ENCODE results near the gene SLC12A3.

DNA sequence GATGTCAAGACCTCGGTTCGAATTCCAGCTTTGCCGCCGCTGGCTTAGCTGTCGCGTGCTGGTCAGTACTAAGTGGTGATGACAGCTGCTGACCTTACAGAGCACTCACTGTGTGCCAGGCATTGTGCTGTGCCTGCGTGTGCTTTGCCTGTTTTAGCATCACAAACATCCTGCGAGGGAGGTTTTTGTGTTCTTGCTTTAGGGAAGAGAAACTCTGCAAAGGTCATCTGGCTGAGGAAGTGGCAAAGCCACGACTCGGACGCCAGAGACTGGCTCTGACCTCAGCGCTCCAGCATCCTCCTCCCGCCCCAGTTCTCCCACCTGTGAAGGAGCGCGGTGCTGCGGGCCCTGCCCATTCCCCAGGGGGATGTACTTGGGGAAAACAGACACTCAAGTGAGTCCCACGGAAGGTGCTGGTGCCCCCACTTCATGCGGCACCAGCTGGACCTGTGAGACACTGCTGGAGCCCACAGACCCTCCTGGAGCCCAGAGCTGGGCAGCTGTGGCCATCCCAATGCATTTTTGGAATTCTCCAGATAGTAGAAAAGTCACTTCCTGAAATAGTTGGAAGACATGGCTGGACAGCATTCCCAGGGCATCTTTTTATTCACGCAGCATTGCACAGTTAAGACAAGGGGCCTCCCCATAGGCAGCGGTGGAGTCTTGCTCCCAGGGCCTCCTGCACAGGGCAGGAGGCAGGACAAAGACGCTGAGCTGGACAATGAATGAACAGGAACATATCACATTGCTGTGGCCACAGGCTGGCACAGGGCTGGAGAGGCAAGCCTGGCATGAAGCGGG is 47.0 kb downstream of the SLC12A3 start:
- TF ChIP-seq, protein P1, sequence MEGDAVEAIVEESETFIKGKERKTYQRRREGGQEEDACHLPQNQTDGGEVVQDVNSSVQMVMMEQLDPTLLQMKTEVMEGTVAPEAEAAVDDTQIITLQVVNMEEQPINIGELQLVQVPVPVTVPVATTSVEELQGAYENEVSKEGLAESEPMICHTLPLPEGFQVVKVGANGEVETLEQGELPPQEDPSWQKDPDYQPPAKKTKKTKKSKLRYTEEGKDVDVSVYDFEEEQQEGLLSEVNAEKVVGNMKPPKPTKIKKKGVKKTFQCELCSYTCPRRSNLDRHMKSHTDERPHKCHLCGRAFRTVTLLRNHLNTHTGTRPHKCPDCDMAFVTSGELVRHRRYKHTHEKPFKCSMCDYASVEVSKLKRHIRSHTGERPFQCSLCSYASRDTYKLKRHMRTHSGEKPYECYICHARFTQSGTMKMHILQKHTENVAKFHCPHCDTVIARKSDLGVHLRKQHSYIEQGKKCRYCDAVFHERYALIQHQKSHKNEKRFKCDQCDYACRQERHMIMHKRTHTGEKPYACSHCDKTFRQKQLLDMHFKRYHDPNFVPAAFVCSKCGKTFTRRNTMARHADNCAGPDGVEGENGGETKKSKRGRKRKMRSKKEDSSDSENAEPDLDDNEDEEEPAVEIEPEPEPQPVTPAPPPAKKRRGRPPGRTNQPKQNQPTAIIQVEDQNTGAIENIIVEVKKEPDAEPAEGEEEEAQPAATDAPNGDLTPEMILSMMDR (conservative IDR thresholded peaks at IDR 0.05; ENCODE audit: low read length) = no peak
- TF ChIP-seq EZH2phosphoT487 (IDR thresholded peaks at IDR 0.05; ENCODE audit: borderline replicate concordance) = no peak
